ENCODE results near the gene CCDC180.
"Not testable (repeated sequence)": the region's sequence is repeated elsewhere in the genome, so short reads cannot be mapped to it uniquely, and the experiment has no call there.

Gene CCDC180

GRCh38 chr9:97307500-97308163 lies at the start of gene CCDC180:
TSS of gene CCDC180 (plus strand) at chr9:97307659. CDS start at chr9:97308064, 405 bp downstream.
- H3K27ac Mint-ChIP-seq: no peak within 1 kb of the TSS
- H3K27me3 Mint-ChIP-seq: peaks cover 6% of the 10 kb centered on the region
- peaks cover 8% of the 10 kb centered on the region for H3K9me3 Mint-ChIP-seq (ENCODE audit: low read depth)
- H3K4me1 Mint-ChIP-seq (ENCODE audit: low read depth): no peaks in the 10 kb centered on the region
- no peak within 1 kb of the TSS for H3K4me3 Mint-ChIP-seq
- H3K36me3 Mint-ChIP-seq: peaks cover 9% of the 10 kb centered on the region

DNA sequence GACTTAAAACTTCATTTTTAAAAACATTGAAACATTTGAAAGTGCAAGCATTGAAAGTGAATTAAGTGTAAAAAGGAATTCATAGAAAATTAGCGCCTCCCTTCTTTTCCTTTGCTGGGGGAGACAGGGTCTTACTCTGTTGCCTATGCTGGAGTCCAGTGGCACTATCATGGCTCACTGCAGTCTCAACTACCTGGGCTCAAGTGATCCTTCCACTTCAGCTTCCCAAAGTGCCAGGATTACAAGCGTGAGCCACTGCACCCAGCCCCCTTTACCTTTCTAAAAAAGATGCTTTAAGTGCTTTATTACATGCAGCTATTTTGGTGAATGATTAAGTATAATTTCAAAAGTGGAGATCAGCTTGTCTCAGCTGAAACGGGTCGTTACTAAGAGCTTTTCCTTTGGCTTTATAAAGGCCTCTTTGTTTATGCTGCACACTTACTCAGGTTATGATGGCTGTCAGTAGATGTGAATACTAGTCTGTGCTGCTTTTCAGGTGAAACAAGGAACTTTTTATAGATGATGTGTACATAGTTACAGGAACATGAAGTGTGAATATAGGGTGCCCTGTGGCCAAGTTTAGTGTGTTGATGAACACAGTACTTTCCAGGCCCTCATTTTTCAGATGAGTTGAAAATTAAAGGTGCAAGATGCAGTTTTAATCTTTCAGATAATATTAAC lies 47.5 kb upstream of the CCDC180 start:
- H3K4me1 Mint-ChIP-seq (ENCODE audit: low read depth); H3K27ac Mint-ChIP-seq; H3K36me3 Mint-ChIP-seq; H3K4me3 Mint-ChIP-seq; H3K27me3 Mint-ChIP-seq; H3K9me3 Mint-ChIP-seq (ENCODE audit: low read depth): not testable (repeated sequence)

GRCh38 chr9:97271292-97271691 lies 36.2 kb upstream of the CCDC180 start:
- no peaks in the 10 kb centered on the region for H3K9me3 Mint-ChIP-seq (ENCODE audit: low read depth)
- no peak overlapping the region for H3K27ac Mint-ChIP-seq
- no peak overlapping the region for H3K4me3 Mint-ChIP-seq
- no peaks in the 10 kb centered on the region for H3K36me3 Mint-ChIP-seq
- no peaks in the 10 kb centered on the region for H3K27me3 Mint-ChIP-seq
- no peaks in the 10 kb centered on the region for H3K4me1 Mint-ChIP-seq (ENCODE audit: low read depth)

DNA sequence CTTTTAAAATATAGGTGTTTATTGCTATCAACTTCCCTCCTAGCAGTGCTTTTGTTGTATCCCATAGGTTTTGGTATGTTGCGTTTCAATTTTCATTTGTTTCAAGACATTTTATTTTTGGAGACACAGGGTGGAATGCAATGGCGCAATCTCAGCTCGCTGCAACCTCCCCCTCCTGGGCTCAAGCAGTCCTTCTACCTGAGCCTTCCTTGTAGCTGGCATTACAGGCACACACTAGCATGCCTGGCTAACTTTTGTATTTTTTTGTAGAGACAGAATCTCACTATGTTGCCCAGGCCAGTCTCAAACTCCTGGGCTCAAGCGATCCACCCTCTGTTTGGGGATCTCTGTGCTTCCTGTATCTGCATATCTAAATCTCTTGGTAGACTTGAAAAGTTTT lies 35.4 kb upstream of the CCDC180 start:
- Mint-ChIP-seq H3K4me3 (no peak overlapping the region), H3K9me3 (ENCODE audit: low read depth) (no peaks in the 10 kb centered on the region), H3K4me1 (ENCODE audit: low read depth) (no peaks in the 10 kb centered on the region), H3K36me3 (peaks cover 5% of the 10 kb centered on the region), H3K27me3 (no peaks in the 10 kb centered on the region), H3K27ac (no peak overlapping the region)

- H3K9me3 Mint-ChIP-seq (ENCODE audit: low read depth): no peaks in the 10 kb centered on the region
- no peaks in the 10 kb centered on the region for H3K27me3 Mint-ChIP-seq
- H3K36me3 Mint-ChIP-seq: peaks cover 29% of the 10 kb centered on the region
- no peak overlapping the region for H3K4me3 Mint-ChIP-seq
- no peaks in the 10 kb centered on the region for H3K4me1 Mint-ChIP-seq (ENCODE audit: low read depth)
- no peak overlapping the region for H3K27ac Mint-ChIP-seq
These were observed 31.1 kb upstream of the CCDC180 start for GRCh38 chr9:97276310-97276852.

GRCh38 chr9:97277953-97278352 lies 29.5 kb upstream of the CCDC180 start:
- no peaks in the 10 kb centered on the region for H3K4me1 Mint-ChIP-seq (ENCODE audit: low read depth)
- peaks cover 39% of the 10 kb centered on the region for H3K36me3 Mint-ChIP-seq
- H3K27me3 Mint-ChIP-seq: no peaks in the 10 kb centered on the region
- no peak overlapping the region for H3K27ac Mint-ChIP-seq
- no peaks in the 10 kb centered on the region for H3K9me3 Mint-ChIP-seq (ENCODE audit: low read depth)
- no peak overlapping the region for H3K4me3 Mint-ChIP-seq

- H3K27ac Mint-ChIP-seq: no peak overlapping the region
- no peaks in the 10 kb centered on the region for H3K27me3 Mint-ChIP-seq
- peaks cover 57% of the 10 kb centered on the region for H3K36me3 Mint-ChIP-seq
- H3K4me3 Mint-ChIP-seq: no peak overlapping the region
- H3K9me3 Mint-ChIP-seq (ENCODE audit: low read depth): peaks cover 7% of the 10 kb centered on the region
- H3K4me1 Mint-ChIP-seq (ENCODE audit: low read depth): no peaks in the 10 kb centered on the region
These were observed 26.6 kb upstream of the CCDC180 start for GRCh38 chr9:97280755-97281330.

DNA sequence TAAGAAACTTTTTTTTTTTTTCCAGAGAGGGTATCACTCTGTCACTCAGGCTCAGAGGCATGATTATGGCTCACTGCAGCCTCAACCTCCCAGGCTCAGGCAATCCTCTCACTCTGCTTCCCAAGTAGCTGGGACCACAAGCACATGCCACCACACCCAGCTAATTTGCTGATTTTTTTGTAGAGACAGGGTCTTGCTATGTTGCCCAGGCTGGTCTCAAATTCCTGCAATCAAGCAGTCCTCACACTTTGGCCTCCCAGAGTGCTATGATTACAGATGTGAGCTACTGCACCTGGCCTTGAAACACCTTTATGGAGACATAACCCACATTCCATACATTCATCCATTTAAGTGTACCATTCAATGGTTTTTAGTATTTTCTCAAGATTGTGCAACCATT lies 23.7 kb upstream of the CCDC180 start:
- Mint-ChIP-seq H3K4me1 (ENCODE audit: low read depth) (no peaks in the 10 kb centered on the region), H3K27ac (no peak overlapping the region), H3K27me3 (no peaks in the 10 kb centered on the region), H3K9me3 (ENCODE audit: low read depth) (peaks cover 7% of the 10 kb centered on the region), H3K4me3 (no peak overlapping the region), H3K36me3 (peaks cover 61% of the 10 kb centered on the region)

- Mint-ChIP-seq H3K36me3 (peaks cover 61% of the 10 kb centered on the region), H3K4me1 (ENCODE audit: low read depth) (no peaks in the 10 kb centered on the region), H3K27ac (no peak overlapping the region), H3K9me3 (ENCODE audit: low read depth) (peaks cover 7% of the 10 kb centered on the region), H3K27me3 (no peaks in the 10 kb centered on the region), H3K4me3 (no peak overlapping the region)
These were observed 22.7 kb upstream of the CCDC180 start for GRCh38 chr9:97284798-97285197.

DNA sequence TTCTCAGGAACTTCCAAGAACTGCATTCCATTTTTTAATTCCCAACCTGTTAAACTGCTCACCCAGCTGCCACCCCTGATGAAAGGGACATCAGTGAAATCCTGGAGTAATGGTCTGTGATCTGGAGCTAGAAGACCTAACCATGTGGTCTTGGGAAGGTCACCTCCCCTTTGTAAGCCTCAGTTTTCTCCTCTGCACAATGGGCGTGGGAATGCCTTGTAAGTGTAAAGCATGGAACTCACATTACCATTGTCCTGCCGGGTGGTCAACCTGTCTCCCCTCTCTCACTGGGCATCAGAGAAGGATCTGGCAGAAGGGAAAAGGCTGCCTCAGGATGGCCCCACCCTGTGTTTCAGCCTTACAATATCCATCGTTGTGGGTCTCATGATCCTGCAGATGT lies 15.3 kb upstream of the CCDC180 start:
- Mint-ChIP-seq H3K27me3 (no peaks in the 10 kb centered on the region), H3K36me3 (peaks cover 42% of the 10 kb centered on the region), H3K9me3 (ENCODE audit: low read depth) (peaks cover 2% of the 10 kb centered on the region), H3K4me1 (ENCODE audit: low read depth) (no peaks in the 10 kb centered on the region), H3K27ac (no peak overlapping the region), H3K4me3 (no peak overlapping the region)

DNA sequence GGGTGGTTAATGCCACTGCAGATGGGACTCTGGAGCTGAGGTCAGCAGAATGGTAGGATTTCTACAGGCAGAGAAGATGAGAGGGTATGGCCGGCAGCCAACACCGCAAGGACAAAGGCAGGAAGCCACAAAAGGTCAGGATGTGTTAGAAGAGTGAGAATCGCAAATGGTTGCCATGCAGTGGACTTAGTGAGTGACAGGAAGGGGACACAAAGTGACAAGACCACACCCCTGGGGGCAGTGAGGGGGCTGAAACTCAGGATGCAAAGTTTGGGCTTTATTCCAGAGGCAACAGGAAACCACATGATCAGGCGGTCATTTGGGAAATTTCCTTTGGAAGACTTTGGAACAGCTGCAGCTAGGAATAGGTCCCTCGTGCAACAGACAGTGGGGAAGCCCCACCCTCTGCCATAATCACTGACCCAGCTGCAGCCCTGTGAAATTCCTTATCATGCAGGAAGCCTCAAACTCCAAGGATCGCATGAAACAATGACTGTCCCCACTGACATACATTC lies 14.2 kb upstream of the CCDC180 start:
- Mint-ChIP-seq H3K27me3 (no peaks in the 10 kb centered on the region), H3K9me3 (ENCODE audit: low read depth) (peaks cover 11% of the 10 kb centered on the region), H3K4me3 (no peak overlapping the region), H3K36me3 (peaks cover 35% of the 10 kb centered on the region), H3K4me1 (ENCODE audit: low read depth) (no peaks in the 10 kb centered on the region), H3K27ac (no peak overlapping the region)

- Mint-ChIP-seq H3K27ac (no peak overlapping the region), H3K36me3 (peaks cover 34% of the 10 kb centered on the region), H3K9me3 (ENCODE audit: low read depth) (peaks cover 11% of the 10 kb centered on the region), H3K27me3 (no peaks in the 10 kb centered on the region), H3K4me3 (no peak overlapping the region), H3K4me1 (ENCODE audit: low read depth) (no peaks in the 10 kb centered on the region)
These were observed 13.6 kb upstream of the CCDC180 start for GRCh38 chr9:97293818-97294217.

- H3K4me3 Mint-ChIP-seq: no peak overlapping the region
- no peaks in the 10 kb centered on the region for H3K4me1 Mint-ChIP-seq (ENCODE audit: low read depth)
- no peak overlapping the region for H3K27ac Mint-ChIP-seq
- H3K36me3 Mint-ChIP-seq: peaks cover 36% of the 10 kb centered on the region
- H3K9me3 Mint-ChIP-seq (ENCODE audit: low read depth): peaks cover 28% of the 10 kb centered on the region
- peaks cover 2% of the 10 kb centered on the region for H3K27me3 Mint-ChIP-seq
These were observed 9.6 kb upstream of the CCDC180 start for GRCh38 chr9:97297889-97298288.

- no peak overlapping the region for H3K27ac Mint-ChIP-seq
- H3K9me3 Mint-ChIP-seq (ENCODE audit: low read depth): peaks cover 36% of the 10 kb centered on the region
- H3K4me3 Mint-ChIP-seq: no peak overlapping the region
- H3K36me3 Mint-ChIP-seq: peaks cover 35% of the 10 kb centered on the region
- H3K27me3 Mint-ChIP-seq: peaks cover 5% of the 10 kb centered on the region
- H3K4me1 Mint-ChIP-seq (ENCODE audit: low read depth): no peaks in the 10 kb centered on the region
These were observed 7.5 kb upstream of the CCDC180 start for GRCh38 chr9:97299809-97300414.

- peaks cover 5% of the 10 kb centered on the region for H3K27me3 Mint-ChIP-seq
- H3K27ac Mint-ChIP-seq: no peak overlapping the region
- peaks cover 36% of the 10 kb centered on the region for H3K9me3 Mint-ChIP-seq (ENCODE audit: low read depth)
- H3K4me1 Mint-ChIP-seq (ENCODE audit: low read depth): no peaks in the 10 kb centered on the region
- no peak overlapping the region for H3K4me3 Mint-ChIP-seq
- peaks cover 29% of the 10 kb centered on the region for H3K36me3 Mint-ChIP-seq
These were observed 6.9 kb upstream of the CCDC180 start for GRCh38 chr9:97300586-97300985.

All from activated naive CD8-positive, alpha-beta T cell (primary cell).